ENCODE measurements around the gene ATF6B. TPM values are rescaled to one million over a fixed set of nuclear protein-coding genes. Genes with fewer than 3 reads are reported as not detected.

ATF6B gene
- total and polyA plus RNA-seq, 2 experiments from 2014 or later: 24.9 to 26.1 TPM

DNA sequence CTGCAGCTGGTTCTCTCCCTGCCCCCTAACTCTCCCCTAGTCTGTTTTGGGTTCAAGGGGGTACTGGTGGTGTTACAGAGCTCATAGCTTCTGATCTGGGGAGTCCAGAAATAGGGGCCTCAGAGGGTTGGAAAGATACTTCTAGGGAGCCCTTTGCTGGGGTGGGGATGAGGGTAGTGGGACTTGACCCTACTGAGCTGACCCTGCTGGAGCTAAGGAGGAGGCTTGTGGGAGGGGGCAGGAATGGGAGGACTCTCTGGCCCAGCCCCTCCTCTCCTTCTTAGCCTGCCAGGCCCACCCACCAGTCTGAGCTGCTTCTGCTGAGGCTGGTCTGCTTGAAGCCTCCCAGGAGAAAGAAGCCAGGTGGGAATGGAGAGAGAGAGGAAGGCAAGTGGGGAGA is 36.2 kb upstream of the ATF6B start, which contains the start of gene EGFL8 (continued):
- TF ChIP-seq EZH2phosphoT487 (IDR thresholded peaks at IDR 0.05; ENCODE audit: unreplicated experiment): no peak
- no peak for TF ChIP-seq CREB1 (CRISPR knock-in tag; IDR thresholded peaks at IDR 0.05; ENCODE audit: low read depth)
- TF ChIP-seq ZNF331 (CRISPR knock-in tag; IDR thresholded peaks at IDR 0.05; ENCODE audit: low read depth): no peak
- no peak for TF ChIP-seq POLR2AphosphoS5 (IDR thresholded peaks at IDR 0.05; ENCODE audit: low read depth)
- TF ChIP-seq, protein P1, sequence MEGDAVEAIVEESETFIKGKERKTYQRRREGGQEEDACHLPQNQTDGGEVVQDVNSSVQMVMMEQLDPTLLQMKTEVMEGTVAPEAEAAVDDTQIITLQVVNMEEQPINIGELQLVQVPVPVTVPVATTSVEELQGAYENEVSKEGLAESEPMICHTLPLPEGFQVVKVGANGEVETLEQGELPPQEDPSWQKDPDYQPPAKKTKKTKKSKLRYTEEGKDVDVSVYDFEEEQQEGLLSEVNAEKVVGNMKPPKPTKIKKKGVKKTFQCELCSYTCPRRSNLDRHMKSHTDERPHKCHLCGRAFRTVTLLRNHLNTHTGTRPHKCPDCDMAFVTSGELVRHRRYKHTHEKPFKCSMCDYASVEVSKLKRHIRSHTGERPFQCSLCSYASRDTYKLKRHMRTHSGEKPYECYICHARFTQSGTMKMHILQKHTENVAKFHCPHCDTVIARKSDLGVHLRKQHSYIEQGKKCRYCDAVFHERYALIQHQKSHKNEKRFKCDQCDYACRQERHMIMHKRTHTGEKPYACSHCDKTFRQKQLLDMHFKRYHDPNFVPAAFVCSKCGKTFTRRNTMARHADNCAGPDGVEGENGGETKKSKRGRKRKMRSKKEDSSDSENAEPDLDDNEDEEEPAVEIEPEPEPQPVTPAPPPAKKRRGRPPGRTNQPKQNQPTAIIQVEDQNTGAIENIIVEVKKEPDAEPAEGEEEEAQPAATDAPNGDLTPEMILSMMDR (conservative IDR thresholded peaks at IDR 0.05; ENCODE audit: low read depth in 2 of 2): no peak
- TF ChIP-seq, protein P2, sequence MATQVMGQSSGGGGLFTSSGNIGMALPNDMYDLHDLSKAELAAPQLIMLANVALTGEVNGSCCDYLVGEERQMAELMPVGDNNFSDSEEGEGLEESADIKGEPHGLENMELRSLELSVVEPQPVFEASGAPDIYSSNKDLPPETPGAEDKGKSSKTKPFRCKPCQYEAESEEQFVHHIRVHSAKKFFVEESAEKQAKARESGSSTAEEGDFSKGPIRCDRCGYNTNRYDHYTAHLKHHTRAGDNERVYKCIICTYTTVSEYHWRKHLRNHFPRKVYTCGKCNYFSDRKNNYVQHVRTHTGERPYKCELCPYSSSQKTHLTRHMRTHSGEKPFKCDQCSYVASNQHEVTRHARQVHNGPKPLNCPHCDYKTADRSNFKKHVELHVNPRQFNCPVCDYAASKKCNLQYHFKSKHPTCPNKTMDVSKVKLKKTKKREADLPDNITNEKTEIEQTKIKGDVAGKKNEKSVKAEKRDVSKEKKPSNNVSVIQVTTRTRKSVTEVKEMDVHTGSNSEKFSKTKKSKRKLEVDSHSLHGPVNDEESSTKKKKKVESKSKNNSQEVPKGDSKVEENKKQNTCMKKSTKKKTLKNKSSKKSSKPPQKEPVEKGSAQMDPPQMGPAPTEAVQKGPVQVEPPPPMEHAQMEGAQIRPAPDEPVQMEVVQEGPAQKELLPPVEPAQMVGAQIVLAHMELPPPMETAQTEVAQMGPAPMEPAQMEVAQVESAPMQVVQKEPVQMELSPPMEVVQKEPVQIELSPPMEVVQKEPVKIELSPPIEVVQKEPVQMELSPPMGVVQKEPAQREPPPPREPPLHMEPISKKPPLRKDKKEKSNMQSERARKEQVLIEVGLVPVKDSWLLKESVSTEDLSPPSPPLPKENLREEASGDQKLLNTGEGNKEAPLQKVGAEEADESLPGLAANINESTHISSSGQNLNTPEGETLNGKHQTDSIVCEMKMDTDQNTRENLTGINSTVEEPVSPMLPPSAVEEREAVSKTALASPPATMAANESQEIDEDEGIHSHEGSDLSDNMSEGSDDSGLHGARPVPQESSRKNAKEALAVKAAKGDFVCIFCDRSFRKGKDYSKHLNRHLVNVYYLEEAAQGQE (IDR thresholded peaks at IDR 0.05; ENCODE audit: unreplicated experiment): no peak
- no peak for TF ChIP-seq EZH2 (IDR thresholded peaks at IDR 0.05; ENCODE audit: low read depth, unreplicated experiment)

DNA sequence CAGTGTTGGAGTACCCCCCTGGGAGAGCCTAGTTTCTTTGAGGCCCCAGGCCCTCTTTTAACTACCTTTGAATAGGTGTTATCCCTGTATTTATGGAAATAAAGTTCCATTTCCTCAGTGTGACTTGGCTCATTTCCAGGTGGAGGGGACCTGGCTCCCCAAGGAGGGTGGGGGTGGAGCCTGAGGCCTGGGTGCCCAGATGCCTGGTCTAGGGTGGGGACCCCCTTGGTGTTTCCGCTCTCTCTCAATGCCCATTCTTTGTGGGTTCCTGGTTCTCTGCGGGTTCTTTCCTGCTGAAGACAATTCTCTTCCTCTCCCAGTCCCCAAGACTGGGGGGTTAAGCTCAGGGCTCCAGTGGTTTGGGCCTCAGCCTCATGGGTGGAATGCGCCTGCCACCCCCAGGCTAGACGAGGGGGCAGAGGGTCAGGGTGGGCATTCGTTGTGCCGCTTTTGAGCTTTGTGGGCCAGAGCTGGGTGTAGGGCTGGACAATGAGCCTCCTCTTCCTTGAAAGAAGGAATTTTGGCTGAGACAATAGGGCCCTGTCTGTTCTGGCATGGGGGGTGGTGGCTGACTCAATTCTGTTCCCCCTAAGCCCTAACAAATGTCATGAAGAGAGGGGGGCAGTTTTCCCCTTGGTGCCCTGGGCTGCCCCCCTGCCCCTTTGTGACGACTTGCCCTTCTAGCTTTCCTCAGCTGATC is 35.7 kb upstream of the ATF6B start:
- DNase-seq (ENCODE audit: low spot score) (no peak), ATAC-seq (no peak)
- H3K4me3 ChIP-seq: no peak overlapping the region
- no peaks in the 10 kb centered on the region for H3K27me3 ChIP-seq (ENCODE audit: insufficient read depth)
- no peaks in the 10 kb centered on the region for H3K9me2 ChIP-seq (ENCODE audit: insufficient read depth)
- no peaks in the 10 kb centered on the region; the same call in 1 of the 2 replicates for H4K20me1 ChIP-seq (replicated peaks; ENCODE audit: insufficient read depth)
- Mint-ChIP-seq H3K27me3 (ENCODE audit: insufficient read depth, low read depth, poor library complexity) (peaks cover 7% of the 10 kb centered on the region), H3K36me3 (ENCODE audit: low read depth) (peaks cover 55% of the 10 kb centered on the region), H3K4me1 (peaks cover 23% of the 10 kb centered on the region), H3K4me3 (no peak overlapping the region), H3K9me3 (no peaks in the 10 kb centered on the region), H3K27ac (peak overlapping the region; percentile 65)
- TF ChIP-seq ZNF331 (CRISPR knock-in tag; IDR thresholded peaks at IDR 0.05; ENCODE audit: low read depth): no peak
- no peak for TF ChIP-seq ZNF114 (CRISPR knock-in tag; IDR thresholded peaks at IDR 0.05)
- TF ChIP-seq EZH2 (IDR thresholded peaks at IDR 0.05; ENCODE audit: low read depth, unreplicated experiment): no peak
- TF ChIP-seq NANOG (IDR thresholded peaks at IDR 0.05; ENCODE audit: borderline replicate concordance): no peak
- no peak for TF ChIP-seq CREB1 (CRISPR knock-in tag; IDR thresholded peaks at IDR 0.05; ENCODE audit: low read depth)
- TF ChIP-seq, protein P1 (conservative IDR thresholded peaks at IDR 0.05; ENCODE audit: low read depth in 2 of 2): no peak
- TF ChIP-seq EZH2phosphoT487 (IDR thresholded peaks at IDR 0.05; ENCODE audit: unreplicated experiment): no peak
- TF ChIP-seq, protein P2 (IDR thresholded peaks at IDR 0.05; ENCODE audit: unreplicated experiment): no peak
- H3K36me3 ChIP-seq (ENCODE audit: insufficient read depth): peaks cover 4% of the 10 kb centered on the region; the same call in 1 of the 2 replicates
- H3K27ac ChIP-seq (ENCODE audit: low read depth): no peak overlapping the region
- no peaks in the 10 kb centered on the region for H3K79me2 ChIP-seq (replicated peaks; ENCODE audit: insufficient read depth)
- no peak overlapping the region for H3K4me2 ChIP-seq
- peaks cover 12% of the 10 kb centered on the region for H3K4me1 ChIP-seq (ENCODE audit: insufficient read depth)
- H2AFZ ChIP-seq: no peak overlapping the region
- H3F3A ChIP-seq (replicated peaks; ENCODE audit: low read depth): peaks cover 12% of the 10 kb centered on the region

All from GM23338 (cell line).